C1 segment of cervical spinal cord (tissue), 14 donors: ENCODE data around the gene HTT-AS.
A peak's percentile ranks its signal among the peaks of the same experiment; 100 is the strongest.
"Not testable (repeated sequence)": the region's sequence is repeated elsewhere in the genome, so short reads cannot be mapped to it uniquely, and the experiment has no call there.

Experiments used
- DNase-seq, 14 donors: peaks; one replicate each; lab custom pipeline; 2025; lab: John Stamatoyannopoulos, UW

HTT-AS gene

GRCh38 chr4:3074078-3074845 is at the start of gene HTT-AS, which contains the start of gene HTT:
HTT-AS (minus strand) TSS chr4:3074538.
HTT (plus strand) TSS chr4:3074681; CDS start chr4:3074826, 145 bp downstream.
- DNase-seq: peak; percentile 87 to 100 (median 96)

DNA sequence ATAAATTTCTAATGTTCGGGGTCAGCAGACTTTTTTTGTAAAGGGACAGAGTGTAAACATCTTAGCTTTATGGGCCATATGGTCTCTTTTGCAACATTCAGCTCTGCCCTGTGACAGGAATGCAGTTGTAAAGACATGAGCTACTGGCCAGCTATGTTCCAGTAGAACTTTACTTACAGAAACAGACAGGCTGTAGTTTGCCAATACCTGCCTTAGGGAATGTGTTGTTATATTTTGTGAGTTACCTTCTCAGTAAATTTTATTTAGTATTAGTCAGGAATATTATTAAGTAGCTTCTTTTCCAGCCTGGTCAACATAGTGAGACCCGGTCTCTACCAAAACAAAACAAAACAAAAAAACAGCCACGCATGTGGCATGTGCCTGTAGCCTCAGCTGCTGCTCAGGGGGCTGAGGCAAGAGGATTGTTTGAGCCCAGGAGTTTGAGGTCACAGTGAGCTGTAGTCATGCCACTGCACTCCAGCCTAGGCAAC is 48.9 kb upstream of the HTT-AS start:
- DNase-seq: peak in 3 of 14 donors; percentile 8 to 20 (median 14)

- no peak for DNase-seq
Observed at GRCh38 chr4:3122081-3122563, 47.8 kb upstream of the HTT-AS start.

DNA sequence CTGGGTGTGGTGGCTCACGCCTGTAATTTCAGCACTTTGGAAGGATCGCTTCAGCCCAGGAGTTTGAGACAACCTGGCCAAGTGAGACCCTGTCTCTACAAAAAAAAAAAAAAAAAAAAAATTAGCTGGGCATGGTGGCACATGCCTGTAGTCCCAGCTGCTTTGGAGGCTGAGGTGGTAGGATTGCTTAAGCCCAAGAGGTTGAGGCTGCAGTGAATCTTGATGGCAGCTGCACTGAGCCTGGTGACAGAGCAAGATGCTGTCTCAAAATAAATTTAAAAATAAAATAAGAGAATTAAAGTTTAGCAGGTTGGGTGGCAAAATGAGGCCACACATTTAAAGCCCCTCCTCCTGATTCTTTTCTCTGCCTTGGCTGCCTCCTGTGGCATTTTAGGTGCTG is 47.3 kb upstream of the HTT-AS start:
- DNase-seq: no peak

- no peak for DNase-seq
Observed at GRCh38 chr4:3121110-3121509, 46.8 kb upstream of the HTT-AS start.

DNA sequence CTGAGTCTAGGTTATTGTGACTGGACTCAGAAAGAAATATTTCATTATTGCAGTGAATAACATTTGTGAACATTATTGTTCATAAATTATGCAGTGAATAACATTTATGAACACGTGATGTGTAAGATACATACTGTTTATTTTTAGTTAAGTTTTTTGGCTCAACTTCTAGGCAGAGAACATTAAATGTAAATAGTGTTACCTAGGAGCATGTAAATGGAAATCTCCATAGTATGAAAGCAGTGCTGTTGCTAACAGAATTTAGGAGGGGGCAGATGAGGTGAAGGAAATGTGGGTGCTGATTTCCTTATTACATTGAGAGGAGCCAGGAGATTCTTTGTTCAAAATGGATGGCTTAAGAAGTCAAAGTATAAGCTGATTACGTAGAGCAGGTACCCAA is 45.1 kb upstream of the HTT-AS start:
- DNase-seq: no peak

GRCh38 chr4:3118312-3118711 is 44.0 kb upstream of the HTT-AS start:
- no peak for DNase-seq

- DNase-seq: no peak
Observed at GRCh38 chr4:3116955-3117354, 42.6 kb upstream of the HTT-AS start.

GRCh38 chr4:3115637-3116270 is 41.4 kb upstream of the HTT-AS start:
- DNase-seq: no peak

GRCh38 chr4:3114377-3114776 is 40.0 kb upstream of the HTT-AS start:
- DNase-seq: no peak

DNA sequence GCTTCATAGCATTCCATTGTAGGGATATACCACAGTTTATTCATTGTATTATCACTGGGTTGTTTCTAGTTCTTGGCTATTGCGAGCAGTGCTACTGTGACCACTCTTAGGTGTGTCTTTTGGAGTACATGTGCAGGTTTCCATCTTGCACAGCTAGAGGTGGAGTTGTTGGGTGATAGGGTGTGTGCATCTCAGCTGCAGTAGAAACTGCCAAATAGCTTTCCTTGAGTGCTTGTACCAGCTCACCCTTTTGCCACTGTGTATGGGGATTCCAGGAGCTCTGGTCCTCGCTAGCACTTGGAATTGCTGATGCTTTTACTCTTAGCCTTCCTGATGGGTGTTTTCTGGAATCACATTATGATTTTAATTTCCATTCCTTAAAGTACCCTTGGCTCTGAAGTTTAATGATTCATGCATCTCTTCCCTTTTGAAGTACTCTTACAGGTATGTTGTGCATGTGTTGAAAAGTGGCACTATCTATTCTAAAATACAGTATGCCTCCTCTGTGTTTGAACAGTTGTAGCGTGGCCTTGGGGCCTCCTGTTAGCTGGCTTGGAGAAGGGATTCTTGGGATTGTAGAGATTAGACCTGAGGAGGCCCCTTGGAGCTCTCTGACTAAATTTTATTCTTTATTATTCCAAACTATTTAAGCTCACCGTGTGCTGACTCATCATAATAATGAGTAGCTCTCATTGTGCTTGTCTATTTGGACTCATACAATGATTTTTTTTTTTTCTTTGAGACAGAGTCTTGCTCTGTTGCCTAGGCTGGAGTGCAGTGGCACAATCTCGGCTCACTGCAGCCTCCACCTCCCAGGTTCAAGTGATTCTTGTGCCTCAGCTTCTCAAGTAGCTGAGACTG is 38.5 kb upstream of the HTT-AS start:
- no peak for DNase-seq

- DNase-seq: no peak
Observed at GRCh38 chr4:3112201-3112600, 37.9 kb upstream of the HTT-AS start.

- no peak for DNase-seq
Observed at GRCh38 chr4:3111461-3111860, 37.1 kb upstream of the HTT-AS start.

- DNase-seq: no peak
Observed at GRCh38 chr4:3108211-3108610, 33.9 kb upstream of the HTT-AS start.

- no peak for DNase-seq
Observed at GRCh38 chr4:3107691-3108121, 33.4 kb upstream of the HTT-AS start.

GRCh38 chr4:3107271-3107670 is 32.9 kb upstream of the HTT-AS start:
- DNase-seq: no peak

DNA sequence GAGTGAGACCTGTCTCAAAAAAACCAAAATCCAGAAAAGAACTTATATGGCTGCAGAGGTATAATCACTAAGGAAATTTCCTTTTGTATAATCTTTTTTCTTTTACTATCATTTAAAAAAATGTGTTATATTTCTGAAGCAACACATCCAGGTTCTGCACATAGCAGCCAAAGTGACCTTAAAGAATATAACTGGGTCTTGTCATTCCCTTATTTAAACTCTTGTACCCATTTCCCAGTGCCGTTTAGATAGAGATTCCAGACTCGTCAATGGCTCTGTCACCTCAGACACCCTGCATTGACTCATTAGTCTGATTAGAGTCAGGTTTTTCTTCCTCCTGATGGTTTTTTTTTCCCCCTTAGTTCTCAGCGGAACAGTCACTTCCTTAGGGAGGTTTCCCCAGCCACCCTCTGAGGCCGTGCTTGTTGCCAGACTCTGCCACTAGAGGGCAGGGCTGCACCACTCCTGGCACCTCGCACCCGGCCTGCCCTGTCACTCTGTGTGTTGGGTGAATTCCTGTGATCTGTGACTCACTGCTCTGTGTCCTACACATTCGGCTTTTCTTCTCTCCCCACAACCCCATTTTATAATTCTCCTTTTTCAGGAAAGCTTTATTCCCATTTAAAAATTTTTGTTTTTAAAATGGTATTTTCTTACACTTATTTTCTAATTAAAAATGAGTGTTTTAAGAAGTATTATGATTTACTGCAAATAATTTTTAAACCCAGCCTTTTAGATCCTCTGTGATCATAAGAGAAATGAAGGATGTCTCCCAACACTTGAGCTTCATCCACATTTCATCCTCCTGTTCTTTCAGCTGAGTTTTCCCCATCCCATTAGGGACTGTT is 32.2 kb upstream of the HTT-AS start:
- DNase-seq: peak in 13 of 14 donors; percentile 22 to 85 (median 59)

- no peak for DNase-seq
Observed at GRCh38 chr4:3098346-3098745, 24.0 kb upstream of the HTT-AS start.

- no peak for DNase-seq
Observed at GRCh38 chr4:3096202-3096601, 21.9 kb upstream of the HTT-AS start.

GRCh38 chr4:3094701-3095100 is 20.4 kb upstream of the HTT-AS start:
- DNase-seq: not testable (repeated sequence)

DNA sequence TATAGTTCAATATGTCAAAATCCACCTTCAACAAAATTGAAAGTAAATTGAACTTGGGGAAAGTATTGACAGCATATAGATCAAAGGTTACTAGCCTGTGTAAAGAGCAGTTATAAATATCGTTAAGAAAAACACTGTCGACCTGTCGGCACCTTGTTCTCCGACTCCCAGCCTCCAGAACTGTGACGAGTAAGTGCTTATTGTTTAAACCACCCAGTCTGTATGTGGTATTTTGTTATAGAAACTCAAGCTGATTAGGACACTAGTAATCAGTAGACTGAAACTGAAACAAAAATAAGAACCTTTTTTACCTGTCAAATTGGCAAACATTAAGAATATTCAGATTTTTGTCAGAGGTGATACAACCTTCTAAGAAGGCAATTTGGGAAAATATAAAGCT is 17.1 kb upstream of the HTT-AS start:
- no peak for DNase-seq
